Measurements from ENCODE around the gene NEGR1. TPM values are rescaled to one million over a fixed set of nuclear protein-coding genes. Genes with fewer than 3 reads are reported as not detected.

NEGR1 gene
- polyA plus RNA-seq, 1 donor from 2014 or later, result 47.4 TPM

DNA sequence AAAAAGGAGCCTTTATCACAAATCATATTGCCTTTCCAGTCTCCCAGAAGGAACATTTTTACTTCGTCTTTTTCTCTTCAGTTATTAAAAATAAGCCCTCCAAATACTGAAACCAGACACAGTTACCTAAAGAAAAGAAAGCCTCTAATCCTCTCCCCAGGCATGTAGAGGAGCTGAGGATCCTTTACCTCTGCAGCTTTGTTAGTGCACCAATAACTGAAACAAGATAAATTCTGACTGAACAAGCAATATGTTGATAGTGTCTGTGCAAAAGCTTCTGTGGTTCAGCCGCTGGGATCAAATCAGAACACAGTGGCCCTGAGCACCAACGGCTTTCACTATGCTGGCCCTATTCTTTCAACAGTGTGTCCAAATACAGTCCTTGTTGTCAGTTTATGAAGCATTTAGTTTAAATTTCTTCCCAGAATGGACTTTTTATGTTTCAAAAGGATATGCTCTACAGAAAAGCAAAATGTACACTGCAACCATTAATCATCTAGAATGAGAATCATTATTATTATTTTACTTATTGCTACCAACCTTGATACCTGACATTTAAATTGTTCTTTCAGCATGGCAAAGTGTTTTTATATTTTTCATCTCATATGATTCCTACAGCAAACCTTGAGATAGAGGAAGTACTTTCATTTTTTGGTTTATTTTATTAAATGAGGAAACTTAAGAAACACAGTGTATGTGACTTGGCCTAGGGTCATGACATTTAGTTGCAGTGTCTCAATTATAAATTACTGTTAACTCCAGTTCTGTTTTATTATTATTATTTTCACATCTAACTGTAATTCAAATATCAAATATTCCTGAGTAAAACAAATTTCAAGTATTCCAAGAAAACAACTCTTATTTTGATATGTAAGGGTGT is 217.9 kb downstream of the NEGR1 start:
- H3K9ac ChIP-seq (ENCODE audit: low read length), result no peak overlapping the region
- H3K27me3 ChIP-seq (ENCODE audit: insufficient read depth, low read depth, low read length), result no peaks in the 10 kb centered on the region
- no peak for TF ChIP-seq MXI1 (conservative IDR thresholded peaks at IDR 0.05; ENCODE audit: poor library complexity, severe bottlenecking)
- TF ChIP-seq, protein P1, sequence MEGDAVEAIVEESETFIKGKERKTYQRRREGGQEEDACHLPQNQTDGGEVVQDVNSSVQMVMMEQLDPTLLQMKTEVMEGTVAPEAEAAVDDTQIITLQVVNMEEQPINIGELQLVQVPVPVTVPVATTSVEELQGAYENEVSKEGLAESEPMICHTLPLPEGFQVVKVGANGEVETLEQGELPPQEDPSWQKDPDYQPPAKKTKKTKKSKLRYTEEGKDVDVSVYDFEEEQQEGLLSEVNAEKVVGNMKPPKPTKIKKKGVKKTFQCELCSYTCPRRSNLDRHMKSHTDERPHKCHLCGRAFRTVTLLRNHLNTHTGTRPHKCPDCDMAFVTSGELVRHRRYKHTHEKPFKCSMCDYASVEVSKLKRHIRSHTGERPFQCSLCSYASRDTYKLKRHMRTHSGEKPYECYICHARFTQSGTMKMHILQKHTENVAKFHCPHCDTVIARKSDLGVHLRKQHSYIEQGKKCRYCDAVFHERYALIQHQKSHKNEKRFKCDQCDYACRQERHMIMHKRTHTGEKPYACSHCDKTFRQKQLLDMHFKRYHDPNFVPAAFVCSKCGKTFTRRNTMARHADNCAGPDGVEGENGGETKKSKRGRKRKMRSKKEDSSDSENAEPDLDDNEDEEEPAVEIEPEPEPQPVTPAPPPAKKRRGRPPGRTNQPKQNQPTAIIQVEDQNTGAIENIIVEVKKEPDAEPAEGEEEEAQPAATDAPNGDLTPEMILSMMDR (IDR thresholded peaks at IDR 0.05; ENCODE audit: poor library complexity, severe bottlenecking), result no peak
- no peak for TF ChIP-seq EZH2 (IDR thresholded peaks at IDR 0.05; ENCODE audit: borderline replicate concordance, insufficient read depth, low read length, poor library complexity, severe bottlenecking)
- TF ChIP-seq, protein P2, sequence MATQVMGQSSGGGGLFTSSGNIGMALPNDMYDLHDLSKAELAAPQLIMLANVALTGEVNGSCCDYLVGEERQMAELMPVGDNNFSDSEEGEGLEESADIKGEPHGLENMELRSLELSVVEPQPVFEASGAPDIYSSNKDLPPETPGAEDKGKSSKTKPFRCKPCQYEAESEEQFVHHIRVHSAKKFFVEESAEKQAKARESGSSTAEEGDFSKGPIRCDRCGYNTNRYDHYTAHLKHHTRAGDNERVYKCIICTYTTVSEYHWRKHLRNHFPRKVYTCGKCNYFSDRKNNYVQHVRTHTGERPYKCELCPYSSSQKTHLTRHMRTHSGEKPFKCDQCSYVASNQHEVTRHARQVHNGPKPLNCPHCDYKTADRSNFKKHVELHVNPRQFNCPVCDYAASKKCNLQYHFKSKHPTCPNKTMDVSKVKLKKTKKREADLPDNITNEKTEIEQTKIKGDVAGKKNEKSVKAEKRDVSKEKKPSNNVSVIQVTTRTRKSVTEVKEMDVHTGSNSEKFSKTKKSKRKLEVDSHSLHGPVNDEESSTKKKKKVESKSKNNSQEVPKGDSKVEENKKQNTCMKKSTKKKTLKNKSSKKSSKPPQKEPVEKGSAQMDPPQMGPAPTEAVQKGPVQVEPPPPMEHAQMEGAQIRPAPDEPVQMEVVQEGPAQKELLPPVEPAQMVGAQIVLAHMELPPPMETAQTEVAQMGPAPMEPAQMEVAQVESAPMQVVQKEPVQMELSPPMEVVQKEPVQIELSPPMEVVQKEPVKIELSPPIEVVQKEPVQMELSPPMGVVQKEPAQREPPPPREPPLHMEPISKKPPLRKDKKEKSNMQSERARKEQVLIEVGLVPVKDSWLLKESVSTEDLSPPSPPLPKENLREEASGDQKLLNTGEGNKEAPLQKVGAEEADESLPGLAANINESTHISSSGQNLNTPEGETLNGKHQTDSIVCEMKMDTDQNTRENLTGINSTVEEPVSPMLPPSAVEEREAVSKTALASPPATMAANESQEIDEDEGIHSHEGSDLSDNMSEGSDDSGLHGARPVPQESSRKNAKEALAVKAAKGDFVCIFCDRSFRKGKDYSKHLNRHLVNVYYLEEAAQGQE (IDR thresholded peaks at IDR 0.05; ENCODE audit: borderline replicate concordance), result no peak
- no peak for TF ChIP-seq RAD21 (conservative IDR thresholded peaks at IDR 0.05)
- no peak for TF ChIP-seq EP300 (conservative IDR thresholded peaks at IDR 0.05; ENCODE audit: poor library complexity, severe bottlenecking)
- TF ChIP-seq POLR2AphosphoS5 (IDR thresholded peaks at IDR 0.05), result no peak
- no peak for TF ChIP-seq TAF1 (IDR thresholded peaks at IDR 0.05; ENCODE audit: low read depth)
- TF ChIP-seq SMC3 (conservative IDR thresholded peaks at IDR 0.05; ENCODE audit: poor library complexity), result no peak
- H3K4me2 ChIP-seq (ENCODE audit: low read length), result no peak overlapping the region
- H4K20me1 ChIP-seq (ENCODE audit: insufficient read depth), result no peaks in the 10 kb centered on the region
- H3F3A ChIP-seq (ENCODE audit: insufficient read depth, low read length, poor library complexity, severe bottlenecking), result no peaks in the 10 kb centered on the region
- no peak overlapping the region for H3K27ac ChIP-seq (ENCODE audit: low read length)
- no peaks in the 10 kb centered on the region for H3K79me2 ChIP-seq (replicated peaks; ENCODE audit: insufficient read depth, low read length)
- no peaks in the 10 kb centered on the region for H3K36me3 ChIP-seq (ENCODE audit: insufficient read depth, low read length)
- no peak overlapping the region for H3K4me3 ChIP-seq (ENCODE audit: low read length)
- H3K9me2 ChIP-seq (ENCODE audit: insufficient read depth, low read length), result no peaks in the 10 kb centered on the region
- no peaks in the 10 kb centered on the region for H3K9me3 ChIP-seq (ENCODE audit: low read length)
- H2AFZ ChIP-seq (ENCODE audit: low read depth, low read length), result no peak overlapping the region

DNA sequence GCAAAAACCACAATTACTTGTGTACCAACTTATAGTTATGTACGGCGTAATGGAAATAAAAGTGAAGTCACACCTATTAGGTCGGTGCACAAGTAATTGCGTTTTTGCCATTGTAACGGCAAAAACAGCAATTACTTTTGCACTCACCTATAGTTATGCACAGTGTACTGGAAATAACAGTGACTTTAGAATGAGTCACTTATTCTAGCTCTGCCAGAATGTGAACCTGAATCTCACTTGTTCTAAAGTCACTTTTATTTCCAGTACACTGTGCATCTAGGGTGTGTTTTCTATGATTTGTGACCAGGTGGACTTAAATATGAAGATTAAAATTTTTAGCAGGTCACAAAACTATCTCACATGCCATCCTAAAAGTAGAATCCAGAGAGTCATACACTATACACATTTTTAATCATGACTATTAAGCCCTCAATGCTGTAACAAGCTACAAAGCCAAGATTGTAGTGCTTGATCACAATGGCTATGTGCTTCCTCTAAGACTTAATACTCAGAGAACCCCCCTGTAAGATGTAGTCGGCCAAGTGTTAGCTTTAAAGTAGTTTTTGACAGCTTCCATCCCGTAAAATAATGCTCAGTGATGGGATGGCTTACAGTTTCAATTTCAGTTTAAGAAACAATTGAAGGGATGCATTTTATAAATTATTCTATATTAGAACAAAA is 218.8 kb downstream of the NEGR1 start:
- H3K4me2 ChIP-seq (ENCODE audit: low read length), result no peak overlapping the region

More for the DNA sequence above, 218.8 kb downstream of the NEGR1 start:
- Histone ChIP-seq H2AFZ (ENCODE audit: low read depth, low read length) (no peak overlapping the region), H3K79me2 (replicated peaks; ENCODE audit: insufficient read depth, low read length) (no peaks in the 10 kb centered on the region), H3K9ac (ENCODE audit: low read length) (no peak overlapping the region), H3F3A (ENCODE audit: insufficient read depth, low read length, poor library complexity, severe bottlenecking) (no peaks in the 10 kb centered on the region), H3K36me3 (ENCODE audit: insufficient read depth, low read length) (no peaks in the 10 kb centered on the region), H3K27ac (ENCODE audit: low read length) (no peak overlapping the region), H4K20me1 (ENCODE audit: insufficient read depth) (no peaks in the 10 kb centered on the region), H3K27me3 (ENCODE audit: insufficient read depth, low read depth, low read length) (no peaks in the 10 kb centered on the region), H3K9me3 (ENCODE audit: low read length) (no peaks in the 10 kb centered on the region), H3K4me3 (ENCODE audit: low read length) (no peak overlapping the region), H3K9me2 (ENCODE audit: insufficient read depth, low read length) (no peaks in the 10 kb centered on the region)
- no peak for TF ChIP-seq MXI1 (conservative IDR thresholded peaks at IDR 0.05; ENCODE audit: poor library complexity, severe bottlenecking)
- TF ChIP-seq, protein P2 (IDR thresholded peaks at IDR 0.05; ENCODE audit: borderline replicate concordance), result no peak
- no peak for TF ChIP-seq TAF1 (IDR thresholded peaks at IDR 0.05; ENCODE audit: low read depth)
- TF ChIP-seq SMC3 (conservative IDR thresholded peaks at IDR 0.05; ENCODE audit: poor library complexity), result no peak
- TF ChIP-seq EP300 (conservative IDR thresholded peaks at IDR 0.05; ENCODE audit: poor library complexity, severe bottlenecking), result no peak
- TF ChIP-seq POLR2AphosphoS5 (IDR thresholded peaks at IDR 0.05), result no peak
- TF ChIP-seq EZH2 (IDR thresholded peaks at IDR 0.05; ENCODE audit: borderline replicate concordance, insufficient read depth, low read length, poor library complexity, severe bottlenecking), result no peak
- no peak for TF ChIP-seq RAD21 (conservative IDR thresholded peaks at IDR 0.05)
- TF ChIP-seq, protein P1 (IDR thresholded peaks at IDR 0.05; ENCODE audit: poor library complexity, severe bottlenecking), result no peak
